MCF 10A (cell line): Measurements from ENCODE around the gene YWHAQ. TPM values are rescaled to one million over a fixed set of nuclear protein-coding genes. Genes with fewer than 3 reads are reported as not detected.
"Not testable (repeated sequence)": the region's sequence is repeated elsewhere in the genome, so short reads cannot be mapped to it uniquely, and the experiment has no call there.

Experiments used
- BruUV-seq: library from RNA; stranded (reverse); fragments of 400-500 nt; replicated peaks from 2 replicates; lab custom pipeline; 2021; lab: Mats Ljungman, UMichigan
- CTCF ChIA-PET: fragments of 300-600 bp; sonication (Branson Sonifier 250); formaldehyde crosslinking; extraction: SDS; loops from one replicate; lab custom pipeline; 2021; ENCODE audit warnings: antibody characterized with exemption, inconsistent platforms; lab: Yijun Ruan, JAX
- POLR2A ChIA-PET: fragments of 300-600, 350-650 bp; sonication (Branson Sonifier 250); formaldehyde crosslinking; extraction: SDS; loops from one replicate; lab custom pipeline; 2020; ENCODE audit warnings: antibody characterized with exemption, inconsistent platforms; lab: Yijun Ruan, JAX
- DNase-seq: peaks from one replicate; pipeline ENCODE4 v3.0.0-alpha.2; 2018; ENCODE audit not compliant: unreplicated experiment
- H3K27ac Mint-ChIP-seq: one replicate; pipeline ENCODE4 v1.8.0; 2022; ENCODE audit warnings: mild to moderate bottlenecking, low read depth, mixed read lengths; ENCODE audit not compliant: unreplicated experiment
- H3K27me3 Mint-ChIP-seq: one replicate; pipeline ENCODE4 v1.8.0; 2022; ENCODE audit warnings: mixed read lengths; ENCODE audit not compliant: insufficient read depth, unreplicated experiment
- H3K36me3 Mint-ChIP-seq: one replicate; pipeline ENCODE4 v1.8.0; 2022; ENCODE audit warnings: mild to moderate bottlenecking, moderate library complexity, mixed read lengths; ENCODE audit not compliant: insufficient read depth, unreplicated experiment
- H3K4me1 Mint-ChIP-seq: one replicate; pipeline ENCODE4 v1.8.0; 2022; ENCODE audit warnings: mixed read lengths; ENCODE audit not compliant: insufficient read depth, unreplicated experiment
- H3K4me3 Mint-ChIP-seq: one replicate; pipeline ENCODE4 v1.8.0; 2022; ENCODE audit warnings: mild to moderate bottlenecking, moderate library complexity, mixed read lengths; ENCODE audit not compliant: unreplicated experiment
- H3K9me3 Mint-ChIP-seq: one replicate; pipeline ENCODE4 v1.8.0; 2022; ENCODE audit warnings: mixed read lengths; ENCODE audit not compliant: unreplicated experiment
- CTCF ChIP-seq: fragments of 200-600 bp; IDR thresholded peaks from one replicate; pipeline ENCODE4 v1.8.0; 2022; ENCODE audit warnings: antibody characterized with exemption, mild to moderate bottlenecking; ENCODE audit not compliant: unreplicated experiment
- intact Hi-C: fragments of 100-400 bp; cut with micrococcal nuclease; formaldehyde crosslinking; loops from 2 replicates; pipeline ENCODE4 v1.14.1; 2022
- total RNA-seq: library from RNA; stranded (reverse); gene quantifications from 2 replicates; pipeline ENCODE4 v1.2.3, GENCODE V29; 2022

The YWHAQ gene
- total RNA-seq, 1 experiment from 2014 or later = 239 TPM

DNA sequence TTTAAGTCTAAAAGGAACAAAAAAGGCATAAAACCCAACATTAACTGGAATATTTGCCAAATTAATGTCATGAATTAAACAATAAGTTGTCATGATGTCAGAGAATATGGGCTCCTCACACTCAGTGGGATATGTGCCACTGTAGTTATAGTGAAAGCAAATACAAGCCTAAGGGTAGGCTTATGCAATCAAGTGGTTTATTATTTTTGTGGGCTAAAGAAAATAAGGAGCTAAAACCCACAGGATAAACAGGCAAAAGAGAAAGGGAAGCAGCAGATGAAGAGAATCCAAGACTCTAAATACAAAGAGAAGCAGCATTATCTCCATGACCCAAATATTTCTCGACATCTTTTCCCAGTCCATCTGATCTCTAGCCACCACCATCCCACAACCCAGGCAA, 17.5 kb downstream of the YWHAQ start:
- no peak for TF ChIP-seq CTCF
- H3K4me3 Mint-ChIP-seq = no peak overlapping the region
- peaks cover 41% of the 10 kb centered on the region for H3K4me1 Mint-ChIP-seq
- H3K9me3 Mint-ChIP-seq = no peaks in the 10 kb centered on the region
- H3K27ac Mint-ChIP-seq = peak overlapping the region; percentile 40
- H3K36me3 Mint-ChIP-seq = peaks cover 13% of the 10 kb centered on the region
- no peaks in the 10 kb centered on the region for H3K27me3 Mint-ChIP-seq
- ChIA-PET CTCF (interaction anchor here (0.6 to 1.4 kb wide), 2 partner anchors 16 to 157 kb away, joined by 3 to 4 read pairs; no protein-coding TSS in a partner anchor), POLR2A (interaction anchor here (0.6 to 3.6 kb wide), 7 partner anchors 10 to 434 kb away, joined by 3 to 13 read pairs (median 3); partner anchors contain the start of gene YWHAQ)
- intact Hi-C loops = no loop called here
- BruUV-seq = no TSS peak
- peak; percentile 81 for DNase-seq

- BruUV-seq, H3K27me3 Mint-ChIP-seq, intact Hi-C loops, DNase-seq, H3K4me3 Mint-ChIP-seq, H3K9me3 Mint-ChIP-seq, H3K27ac Mint-ChIP-seq: not testable (repeated sequence)
- CTCF ChIA-PET = interaction anchor here (0.6 kb wide), 1 partner anchor 433 kb away, joined by 4 read pairs; no protein-coding TSS in a partner anchor
- Mint-ChIP-seq H3K36me3 (peaks cover 16% of the 10 kb centered on the region), H3K4me1 (peaks cover 40% of the 10 kb centered on the region)
- POLR2A ChIA-PET = interaction anchor here (1.8 to 3.6 kb wide), 2 partner anchors 17 to 56 kb away, joined by 9 to 13 read pairs; partner anchors contain the start of gene ADAM17
Observed at GRCh38 chr2:9611549-9611912, 19.3 kb downstream of the YWHAQ start.

DNA sequence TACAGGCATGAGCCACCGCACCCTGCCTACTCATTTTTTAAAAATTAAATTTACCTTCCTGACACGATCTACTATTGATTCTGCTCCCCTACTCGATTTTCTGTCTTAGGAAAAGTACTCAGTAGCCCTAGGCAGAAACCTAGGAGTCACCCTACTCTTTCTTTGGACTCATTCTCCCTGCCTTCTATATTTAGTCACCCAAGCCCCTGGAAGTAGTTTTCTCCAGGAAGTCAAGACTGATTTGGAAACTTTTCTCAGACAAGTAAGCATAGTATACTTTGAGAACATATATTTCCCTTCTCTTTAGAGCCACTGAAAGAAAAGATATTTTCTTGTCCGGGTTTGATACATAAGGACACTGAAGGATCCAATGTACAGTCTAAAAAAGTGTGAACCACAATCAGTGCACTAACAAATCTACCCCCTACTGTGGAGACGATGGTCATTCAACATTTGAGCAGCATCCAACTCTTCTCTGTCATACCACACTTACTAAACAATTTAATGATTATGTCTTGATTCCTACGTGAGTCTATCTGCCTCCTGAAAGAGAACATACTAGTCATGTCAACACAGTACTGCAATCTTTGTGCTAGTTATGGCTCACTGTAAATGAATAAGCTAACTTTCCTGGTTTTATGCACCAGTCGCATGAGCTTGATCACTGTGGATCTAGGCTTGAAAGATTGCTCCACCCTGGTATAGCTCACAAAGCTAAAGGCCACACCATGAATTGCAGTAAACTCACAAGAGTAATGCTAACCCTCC, 19.8 kb downstream of the YWHAQ start:
- no TSS peak for BruUV-seq
- no peak for TF ChIP-seq CTCF
- intact Hi-C loops = no loop called here
- H3K9me3 Mint-ChIP-seq = no peaks in the 10 kb centered on the region
- ChIA-PET POLR2A (interaction anchor here (1.8 to 3.6 kb wide), 2 partner anchors 18 to 56 kb away, joined by 9 to 13 read pairs; partner anchors contain the start of gene ADAM17), CTCF (interaction anchor here (0.6 kb wide), 2 partner anchors 89 to 434 kb away, joined by 3 to 4 read pairs; no protein-coding TSS in a partner anchor)
- peaks cover 35% of the 10 kb centered on the region for H3K4me1 Mint-ChIP-seq
- no peak for DNase-seq
- H3K36me3 Mint-ChIP-seq = peaks cover 16% of the 10 kb centered on the region
- no peak overlapping the region for H3K27ac Mint-ChIP-seq
- H3K4me3 Mint-ChIP-seq = no peak overlapping the region
- no peaks in the 10 kb centered on the region for H3K27me3 Mint-ChIP-seq

DNA sequence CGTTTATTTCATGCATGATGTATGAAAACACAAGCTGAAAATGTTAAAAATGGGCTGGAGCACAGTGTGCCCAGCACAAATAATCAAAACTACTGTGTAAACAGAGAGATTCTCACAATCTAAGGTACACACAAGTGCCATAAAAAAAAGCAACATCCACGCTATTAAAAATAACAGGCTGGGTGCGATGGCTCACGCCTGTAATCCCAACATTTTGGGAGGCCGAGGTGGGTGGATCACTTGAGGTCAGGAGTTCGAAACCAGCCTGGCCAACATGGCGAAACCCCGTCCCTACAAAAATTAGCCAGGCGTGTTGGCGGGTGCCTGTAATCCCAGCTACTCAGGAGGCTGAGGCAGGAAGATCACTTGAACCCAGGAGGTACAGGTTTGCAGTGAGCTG, 22.3 kb downstream of the YWHAQ start:
- ChIA-PET CTCF (interaction anchor here (0.6 to 1.7 kb wide), 3 partner anchors 20 to 306 kb away, joined by 3 to 12 read pairs (median 3); no protein-coding TSS in a partner anchor), POLR2A (interaction anchor here (0.5 to 3.1 kb wide), 12 partner anchors 9 to 79 kb away, joined by 3 to 17 read pairs (median 4); partner anchors contain the start of genes ADAM17 and YWHAQ)
- H3K27ac Mint-ChIP-seq = peak overlapping the region; percentile 75
- DNase-seq, H3K27me3 Mint-ChIP-seq, H3K9me3 Mint-ChIP-seq, BruUV-seq, intact Hi-C loops, H3K4me3 Mint-ChIP-seq: not testable (repeated sequence)
- H3K4me1 Mint-ChIP-seq = peaks cover 17% of the 10 kb centered on the region
- H3K36me3 Mint-ChIP-seq = peaks cover 28% of the 10 kb centered on the region
